Activated CD4-positive, alpha-beta T cell treated with anti-CD3 and anti-CD28 coated beads for 48 hours (primary cell): ENCODE data around the gene IL11.

ENCODE experiments used
- DNase-seq: peaks from one replicate; pipeline ENCODE4 v3.0.0-alpha.2; 2020

The IL11 gene

GRCh38 chr19:55321466-55322137 is 48.7 kb downstream of the IL11 start:
- DNase-seq, result no peak

GRCh38 chr19:55320844-55321419 is 49.3 kb downstream of the IL11 start:
- no peak for DNase-seq

GRCh38 chr19:55319785-55320184 is 50.5 kb downstream of the IL11 start:
- DNase-seq, result no peak

DNA sequence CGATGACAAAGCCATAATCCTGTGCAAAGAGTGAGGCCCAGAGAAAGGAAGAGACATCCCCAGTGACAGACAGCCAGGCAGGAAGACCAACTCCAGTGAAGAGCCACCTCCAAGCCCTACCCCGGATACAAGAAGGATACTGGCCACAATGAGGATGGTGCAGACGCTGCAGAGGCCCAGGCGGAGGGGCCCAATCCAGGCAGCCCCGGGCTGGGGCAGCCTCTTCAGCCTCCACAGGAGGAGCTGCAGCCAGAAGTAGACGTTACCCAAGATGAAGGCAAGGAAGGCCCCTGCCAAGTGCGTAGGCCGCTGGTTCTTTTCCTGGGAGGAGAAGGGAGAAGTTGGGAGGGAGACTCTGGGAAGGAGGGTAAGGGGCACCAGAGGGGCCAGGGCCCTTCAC is 53.6 kb downstream of the IL11 start:
- DNase-seq, result no peak

DNA sequence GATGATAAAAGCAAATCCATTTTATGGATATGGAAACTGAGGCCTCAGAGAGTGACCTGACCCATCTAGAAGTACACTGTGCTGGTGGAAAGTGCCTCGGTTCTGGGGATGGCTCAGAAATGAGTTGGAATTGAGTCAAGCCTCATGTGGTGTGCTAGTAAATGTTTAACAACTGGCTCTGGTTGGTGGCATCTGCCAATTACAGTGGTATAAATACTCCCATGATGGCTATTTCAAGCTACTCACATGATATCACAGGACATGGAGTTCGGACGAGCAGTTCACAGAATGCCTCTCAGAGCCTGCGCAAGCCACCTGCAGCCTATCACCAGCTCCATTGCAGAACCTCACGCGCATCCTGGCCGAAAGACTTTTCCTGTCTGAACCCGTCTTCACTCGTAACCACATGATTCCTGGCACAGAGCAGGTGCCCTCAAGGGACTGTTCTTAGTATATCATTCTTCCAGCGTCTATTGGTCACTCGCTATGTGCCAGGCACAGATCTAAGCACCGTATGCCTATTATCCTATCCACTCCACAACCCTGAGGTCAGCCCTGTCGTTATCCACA is 54.2 kb downstream of the IL11 start:
- DNase-seq, result no peak

DNA sequence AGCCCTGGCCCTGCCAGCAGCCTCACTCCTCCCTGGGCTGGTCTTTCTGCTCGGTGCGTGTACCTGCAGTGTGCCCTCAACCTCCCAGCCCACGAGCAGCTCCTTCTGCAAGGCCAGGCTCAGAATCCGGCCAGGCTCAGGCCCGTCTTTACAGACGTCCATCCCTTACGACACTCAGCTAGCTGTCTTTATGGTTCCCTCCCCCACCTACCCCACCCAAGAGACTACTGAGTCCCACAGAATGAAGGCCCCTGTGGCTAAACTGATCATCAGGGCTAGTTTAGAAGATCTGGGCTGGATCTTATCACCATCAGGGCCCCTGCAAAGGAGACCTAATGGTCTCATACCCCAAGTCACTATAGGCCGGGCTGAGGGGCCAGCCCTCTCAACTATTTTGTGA is 55.9 kb downstream of the IL11 start:
- DNase-seq, result no peak
